Epidermal melanocyte (primary cell): ENCODE results near the gene CTNNA2.

Experiments
- DNase-seq: peaks from one replicate; pipeline ENCODE4 v3.0.0; 2011; ENCODE audit warnings: low spot score; ENCODE audit not compliant: insufficient read length

Gene CTNNA2

GRCh38 chr2:80303909-80304837 lies 791.3 kb downstream of the CTNNA2 start, which contains the start of gene LRRTM1:
TSS of gene LRRTM1 (minus strand) at chr2:80304752. CDS start at chr2:80303819, 933 bp downstream.
- no peak for DNase-seq

GRCh38 chr2:80311304-80311703 lies 798.5 kb downstream of the CTNNA2 start:
- no peak for DNase-seq

GRCh38 chr2:80312282-80312839 lies 799.5 kb downstream of the CTNNA2 start:
- DNase-seq = no peak

GRCh38 chr2:80322311-80322920 lies 809.6 kb downstream of the CTNNA2 start:
- no peak for DNase-seq

GRCh38 chr2:80322958-80323357 lies 810.1 kb downstream of the CTNNA2 start:
- DNase-seq = no peak

GRCh38 chr2:80323610-80324009 lies 810.8 kb downstream of the CTNNA2 start:
- DNase-seq = no peak

- no peak for DNase-seq
These were observed 811.7 kb downstream of the CTNNA2 start for GRCh38 chr2:80324525-80324924.

GRCh38 chr2:80326214-80326613 lies 813.4 kb downstream of the CTNNA2 start:
- no peak for DNase-seq

GRCh38 chr2:80326861-80327260 lies 814.0 kb downstream of the CTNNA2 start:
- DNase-seq = no peak

GRCh38 chr2:80328159-80328571 lies 815.3 kb downstream of the CTNNA2 start:
- no peak for DNase-seq

GRCh38 chr2:80329491-80329890 lies 816.6 kb downstream of the CTNNA2 start:
- DNase-seq = no peak

- DNase-seq = no peak
These were observed 817.9 kb downstream of the CTNNA2 start for GRCh38 chr2:80330527-80331450.

- DNase-seq = no peak
These were observed 821.0 kb downstream of the CTNNA2 start for GRCh38 chr2:80333886-80334285.

- DNase-seq = no peak
These were observed 822.6 kb downstream of the CTNNA2 start for GRCh38 chr2:80335411-80335810.

- no peak for DNase-seq
These were observed 825.9 kb downstream of the CTNNA2 start for GRCh38 chr2:80338794-80339193.

GRCh38 chr2:80340022-80340421 lies 827.2 kb downstream of the CTNNA2 start:
- DNase-seq = no peak

GRCh38 chr2:80348078-80348477 lies 835.2 kb downstream of the CTNNA2 start:
- no peak for DNase-seq

- no peak for DNase-seq
These were observed 836.1 kb downstream of the CTNNA2 start for GRCh38 chr2:80348953-80349352.

GRCh38 chr2:80351231-80351630 lies 838.4 kb downstream of the CTNNA2 start:
- DNase-seq = no peak

GRCh38 chr2:80354858-80355257 lies 842.0 kb downstream of the CTNNA2 start:
- no peak for DNase-seq

GRCh38 chr2:80361904-80362303 lies 849.1 kb downstream of the CTNNA2 start:
- DNase-seq = no peak
